Osteoblast (primary cell): ENCODE data around the gene ADD1. TPM values are rescaled to one million over a fixed set of nuclear protein-coding genes. Genes with fewer than 3 reads are reported as not detected.

Experiments
- DNase-seq: peaks from one replicate; pipeline ENCODE4 v3.0.0; 2011; ENCODE audit warnings: low spot score, mixed read lengths; ENCODE audit not compliant: insufficient read length; ENCODE audit errors: missing footprints
- H2AFZ ChIP-seq: 2 replicates; pipeline ENCODE4 v1.6.0; 2011; ENCODE audit warnings: mild to moderate bottlenecking, low read length
- H3K27ac ChIP-seq: 2 replicates; pipeline ENCODE4 v1.5.1; 2011; ENCODE audit warnings: mild to moderate bottlenecking, low read depth, low read length, moderate library complexity
- H3K27me3 ChIP-seq: 2 replicates; pipeline ENCODE4 v1.6.0; 2012; ENCODE audit warnings: mild to moderate bottlenecking, control low read depth, inconsistent platforms, low read length, moderate library complexity; ENCODE audit not compliant: insufficient read depth
- H3K36me3 ChIP-seq: 2 replicates; pipeline ENCODE4 v1.5.1; 2011; ENCODE audit warnings: mild to moderate bottlenecking, low read length, control low read depth, moderate library complexity; ENCODE audit not compliant: insufficient read depth
- H3K4me1 ChIP-seq: 2 replicates; pipeline ENCODE4 v1.5.1; 2011; ENCODE audit warnings: mild to moderate bottlenecking, low read length, control low read depth, moderate library complexity; ENCODE audit not compliant: insufficient read depth
- H3K4me2 ChIP-seq: 2 replicates; pipeline ENCODE4 v1.6.0; 2011; ENCODE audit warnings: mild to moderate bottlenecking, low read length; ENCODE audit not compliant: insufficient read depth
- H3K4me3 ChIP-seq: fragments of 200-600 bp; sonication (generic); 3 replicates; pipeline ENCODE4 v1.5.1; 2012; ENCODE audit warnings: mild to moderate bottlenecking, low read length, inconsistent platforms; ENCODE audit not compliant: insufficient read depth
- H3K79me2 ChIP-seq: 2 replicates; pipeline ENCODE4 v1.6.0; 2012; ENCODE audit warnings: mild to moderate bottlenecking, low read length, control low read depth, inconsistent platforms; ENCODE audit not compliant: insufficient read depth
- H3K9me3 ChIP-seq: 2 replicates; pipeline ENCODE4 v1.5.1; 2011; ENCODE audit warnings: low read depth, low read length, control low read depth
- H4K20me1 ChIP-seq: 2 replicates; pipeline ENCODE4 v1.6.0; 2012; ENCODE audit warnings: mild to moderate bottlenecking, low read length, control low read depth; ENCODE audit not compliant: insufficient read depth
- total RNA-seq: library from RNA; depleted of rRNA; stranded (reverse); fragments of >200 nt; gene quantifications from 2 replicates; pipeline ENCODE4 v1.2.3, GENCODE V29; 2012
- TF ChIP-seq, protein P1 (sequence below): IDR thresholded peaks from 2 replicates; pipeline ENCODE4 v1.5.1; 2011; ENCODE audit warnings: mild to moderate bottlenecking, low read depth, low read length, moderate library complexity; ENCODE audit errors: extremely low read depth

The ADD1 gene
- total RNA-seq, 1 donor, result 200 TPM

- TF ChIP-seq, protein P1, sequence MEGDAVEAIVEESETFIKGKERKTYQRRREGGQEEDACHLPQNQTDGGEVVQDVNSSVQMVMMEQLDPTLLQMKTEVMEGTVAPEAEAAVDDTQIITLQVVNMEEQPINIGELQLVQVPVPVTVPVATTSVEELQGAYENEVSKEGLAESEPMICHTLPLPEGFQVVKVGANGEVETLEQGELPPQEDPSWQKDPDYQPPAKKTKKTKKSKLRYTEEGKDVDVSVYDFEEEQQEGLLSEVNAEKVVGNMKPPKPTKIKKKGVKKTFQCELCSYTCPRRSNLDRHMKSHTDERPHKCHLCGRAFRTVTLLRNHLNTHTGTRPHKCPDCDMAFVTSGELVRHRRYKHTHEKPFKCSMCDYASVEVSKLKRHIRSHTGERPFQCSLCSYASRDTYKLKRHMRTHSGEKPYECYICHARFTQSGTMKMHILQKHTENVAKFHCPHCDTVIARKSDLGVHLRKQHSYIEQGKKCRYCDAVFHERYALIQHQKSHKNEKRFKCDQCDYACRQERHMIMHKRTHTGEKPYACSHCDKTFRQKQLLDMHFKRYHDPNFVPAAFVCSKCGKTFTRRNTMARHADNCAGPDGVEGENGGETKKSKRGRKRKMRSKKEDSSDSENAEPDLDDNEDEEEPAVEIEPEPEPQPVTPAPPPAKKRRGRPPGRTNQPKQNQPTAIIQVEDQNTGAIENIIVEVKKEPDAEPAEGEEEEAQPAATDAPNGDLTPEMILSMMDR, result no peak
- H3K4me3 ChIP-seq, result no peak overlapping the region
These were observed 57.1 kb downstream of the ADD1 start for GRCh38 chr4:2900741-2901140.

GRCh38 chr4:2901186-2901585 is 57.5 kb downstream of the ADD1 start:
- Histone ChIP-seq H3K4me3 (no peak overlapping the region), H3K79me2 (peaks cover 15% of the 10 kb centered on the region), H3K9me3 (no peaks in the 10 kb centered on the region), H3K27ac (no peak overlapping the region), H3K4me2 (no peak overlapping the region), H3K4me1 (no peaks in the 10 kb centered on the region), H3K27me3 (no peaks in the 10 kb centered on the region), H2AFZ (no peak overlapping the region), H3K36me3 (peaks cover 76% of the 10 kb centered on the region), H4K20me1 (peaks cover 4% of the 10 kb centered on the region)
- DNase-seq, result no peak
- TF ChIP-seq, protein P1, result no peak

More at GRCh38 chr4:2900741-2901140, 57.1 kb downstream of the ADD1 start:
- peaks cover 15% of the 10 kb centered on the region for H3K79me2 ChIP-seq
- H2AFZ ChIP-seq, result no peak overlapping the region
- H3K27me3 ChIP-seq, result no peaks in the 10 kb centered on the region
- H3K4me1 ChIP-seq, result no peaks in the 10 kb centered on the region
- peaks cover 73% of the 10 kb centered on the region for H3K36me3 ChIP-seq
- H3K4me2 ChIP-seq, result no peak overlapping the region
- H3K27ac ChIP-seq, result no peak overlapping the region
- H3K9me3 ChIP-seq, result no peaks in the 10 kb centered on the region
- peaks cover 4% of the 10 kb centered on the region for H4K20me1 ChIP-seq
- DNase-seq, result no peak

- Histone ChIP-seq H2AFZ (no peak overlapping the region), H3K4me1 (no peaks in the 10 kb centered on the region), H3K27ac (no peak overlapping the region), H4K20me1 (peaks cover 4% of the 10 kb centered on the region), H3K4me2 (no peak overlapping the region), H3K27me3 (no peaks in the 10 kb centered on the region), H3K79me2 (peaks cover 15% of the 10 kb centered on the region), H3K4me3 (no peak overlapping the region), H3K9me3 (no peaks in the 10 kb centered on the region), H3K36me3 (peaks cover 75% of the 10 kb centered on the region)
- TF ChIP-seq, protein P1, result no peak
- DNase-seq, result no peak
These were observed 58.5 kb downstream of the ADD1 start for GRCh38 chr4:2902126-2902525.

GRCh38 chr4:2905544-2905943 is 61.9 kb downstream of the ADD1 start:
- Histone ChIP-seq H4K20me1 (peaks cover 4% of the 10 kb centered on the region), H3K9me3 (no peaks in the 10 kb centered on the region), H2AFZ (no peak overlapping the region), H3K27me3 (no peaks in the 10 kb centered on the region), H3K4me3 (no peak overlapping the region), H3K27ac (no peak overlapping the region), H3K4me2 (no peak overlapping the region), H3K4me1 (no peaks in the 10 kb centered on the region), H3K36me3 (peaks cover 77% of the 10 kb centered on the region), H3K79me2 (peaks cover 9% of the 10 kb centered on the region)
- TF ChIP-seq, protein P1, result no peak
- no peak for DNase-seq
